PC-3 (cell line): Measurements from ENCODE around the gene ABCG1. TPM values are rescaled to one million over a fixed set of nuclear protein-coding genes. Genes with fewer than 3 reads are reported as not detected.

Experiments used
- ATAC-seq: fragments of 200-7000 bp; cut with Tn5 transposase; 2 replicates; pipeline ENCODE4 v1.9.1; 2020; ENCODE audit warnings: mild to moderate bottlenecking, moderate library complexity
- BruUV-seq: library from RNA; stranded (reverse); fragments of 400-500 nt; replicated peaks from 2 replicates; lab custom pipeline; 2021; lab: Mats Ljungman, UMichigan
- CTCF ChIA-PET: fragments of 300-600 bp; sonication (Branson Sonifier 250); formaldehyde crosslinking; loops from one replicate; lab custom pipeline; 2022; ENCODE audit warnings: antibody characterized with exemption; lab: Charles Lee
- POLR2A ChIA-PET: fragments of 300-600 bp; sonication (Branson Sonifier 250); formaldehyde crosslinking; loops from one replicate; lab custom pipeline; 2022; ENCODE audit warnings: antibody characterized with exemption; ENCODE audit not compliant: unreplicated experiment; lab: Charles Lee
- DNase-seq: peaks from one replicate; pipeline ENCODE4 v3.0.0-alpha.2; 2015
- H2AFZ ChIP-seq: fragments of 300-600 bp; sonication (generic); 2 replicates; pipeline ENCODE4 v1.6.0; 2016; ENCODE audit warnings: antibody characterized with exemption, low read length
- H3F3A ChIP-seq: fragments of 300-600 bp; sonication (generic); one replicate; pipeline ENCODE4 v1.6.0; 2017; ENCODE audit warnings: antibody characterized with exemption, low read length, control low read depth, mild to moderate bottlenecking; ENCODE audit not compliant: unreplicated experiment
- H3K27ac ChIP-seq: fragments of 300-600 bp; sonication (generic); 2 replicates; pipeline ENCODE4 v1.5.1; 2016; ENCODE audit warnings: mild to moderate bottlenecking, low read length
- H3K27me3 ChIP-seq: fragments of 300-600 bp; sonication (generic); 2 replicates; pipeline ENCODE4 v1.6.1; 2016; ENCODE audit warnings: low read length, mixed read lengths
- H3K36me3 ChIP-seq: fragments of 300-600 bp; sonication (generic); 2 replicates; pipeline ENCODE4 v1.6.1; 2016; ENCODE audit warnings: low read depth, mixed run types, low read length, mixed read lengths
- H3K4me1 ChIP-seq: fragments of 300-600 bp; sonication (generic); 2 replicates; pipeline ENCODE4 v1.5.1; 2016; ENCODE audit warnings: low read length; ENCODE audit not compliant: insufficient read depth
- H3K4me2 ChIP-seq: fragments of 300-600 bp; sonication (generic); 2 replicates; pipeline ENCODE4 v1.6.0; 2016; ENCODE audit warnings: low read length
- H3K4me3 ChIP-seq: fragments of 300-600 bp; sonication (generic); 2 replicates; pipeline ENCODE4 v1.5.1; 2016; ENCODE audit warnings: mild to moderate bottlenecking, low read length, mixed read lengths
- H3K79me2 ChIP-seq: fragments of 300-600 bp; sonication (generic); 2 replicates; pipeline ENCODE4 v1.6.1; 2017; ENCODE audit warnings: low read length, mixed read lengths
- H3K9ac ChIP-seq: fragments of 300-600 bp; sonication (generic); 2 replicates; pipeline ENCODE4 v1.6.0; 2016; ENCODE audit warnings: mild to moderate bottlenecking, low read length
- H3K9me2 ChIP-seq: fragments of 300-600 bp; sonication (generic); replicated peaks from 2 replicates; pipeline ENCODE4 v1.6.1; 2016; ENCODE audit warnings: mixed run types, low read length, mixed read lengths
- H3K9me3 ChIP-seq: fragments of 300-600 bp; sonication (generic); 2 replicates; pipeline ENCODE4 v1.6.1; 2016; ENCODE audit warnings: low read length, mixed read lengths
- H4K20me1 ChIP-seq: fragments of 300-600 bp; sonication (generic); 2 replicates; pipeline ENCODE4 v1.6.1; 2016; ENCODE audit warnings: low read length, mixed read lengths
- CTCF ChIP-seq: fragments of 300-600 bp; sonication (generic); conservative IDR thresholded peaks from 2 replicates; pipeline ENCODE4 v1.5.1; 2017; ENCODE audit warnings: antibody characterized with exemption, low read depth, mild to moderate bottlenecking, low read length
- EZH2 ChIP-seq: fragments of 300-600 bp; sonication (generic); IDR thresholded peaks from one replicate; pipeline ENCODE4 v1.6.1; 2017; ENCODE audit warnings: antibody characterized with exemption, mild to moderate bottlenecking, low read length; ENCODE audit not compliant: unreplicated experiment
- EZH2phosphoT487 ChIP-seq: fragments of 300-600 bp; sonication (generic); IDR thresholded peaks from 2 replicates; pipeline ENCODE4 v1.6.1; 2018; ENCODE audit warnings: mild to moderate bottlenecking, antibody characterized with exemption, low read length, borderline replicate concordance
- intact Hi-C: fragments of 100-400 bp; cut with micrococcal nuclease; formaldehyde crosslinking; loops from 2 replicates; pipeline ENCODE4 v1.9.0; 2023
- total RNA-seq: library from RNA; depleted of rRNA; stranded (reverse); fragments of >200 nt; gene quantifications from 2 replicates; pipeline ENCODE4 v1.2.3, GENCODE V29; 2014

The ABCG1 gene
- total RNA-seq, 1 experiment from 2014 or later, result 0.66 TPM

GRCh38 chr21:42276076-42276475 lies 57.1 kb downstream of the ABCG1 start:
- no peaks in the 10 kb centered on the region for H3K36me3 ChIP-seq
- ChIA-PET CTCF (interaction anchor here (0.8 kb wide), 1 partner anchor 131 kb away, joined by 5 read pairs; no protein-coding TSS in a partner anchor), POLR2A (interaction anchor here (0.6 kb wide), 1 partner anchor 152 kb away, joined by 3 read pairs; no protein-coding TSS in a partner anchor)
- no peaks in the 10 kb centered on the region for H4K20me1 ChIP-seq
- no peak overlapping the region for H3K9ac ChIP-seq
- intact Hi-C loops, result no loop called here
- H3K27ac ChIP-seq, result no peak overlapping the region
- TF ChIP-seq EZH2 (no peak), EZH2phosphoT487 (no peak), CTCF (no peak)
- no peak overlapping the region for H3K4me3 ChIP-seq
- no peaks in the 10 kb centered on the region for H3K9me3 ChIP-seq
- H2AFZ ChIP-seq, result no peak overlapping the region
- H3F3A ChIP-seq, result no peaks in the 10 kb centered on the region
- ATAC-seq (no peak), DNase-seq (peak; percentile 16)
- no peak overlapping the region for H3K4me2 ChIP-seq
- no peaks in the 10 kb centered on the region for H3K9me2 ChIP-seq
- no TSS peak for BruUV-seq
- H3K4me1 ChIP-seq, result no peaks in the 10 kb centered on the region
- no peaks in the 10 kb centered on the region for H3K79me2 ChIP-seq
- no peaks in the 10 kb centered on the region for H3K27me3 ChIP-seq

GRCh38 chr21:42276526-42277154 lies 57.7 kb downstream of the ABCG1 start:
- Histone ChIP-seq H3K9ac (no peak overlapping the region), H3K27me3 (no peaks in the 10 kb centered on the region), H3K4me2 (no peak overlapping the region), H4K20me1 (no peaks in the 10 kb centered on the region), H3K27ac (no peak overlapping the region), H3K4me1 (no peaks in the 10 kb centered on the region), H3K9me3 (no peaks in the 10 kb centered on the region), H3K9me2 (no peaks in the 10 kb centered on the region), H3K4me3 (no peak overlapping the region), H3K79me2 (no peaks in the 10 kb centered on the region), H3K36me3 (no peaks in the 10 kb centered on the region), H3F3A (no peaks in the 10 kb centered on the region), H2AFZ (no peak overlapping the region)
- ATAC-seq (peak; percentile 17; the same call in 1 of the 2 replicates), DNase-seq (peak; percentile 11)
- TF ChIP-seq EZH2phosphoT487 (no peak), EZH2 (no peak), CTCF (peak; percentile 23; the same call in 1 of the 2 replicates)
- intact Hi-C loops, result no loop called here
- CTCF ChIA-PET, result interaction anchor here (0.8 kb wide), 1 partner anchor 131 kb away, joined by 5 read pairs; no protein-coding TSS in a partner anchor
- POLR2A ChIA-PET, result interaction anchor here (0.6 kb wide), 1 partner anchor 152 kb away, joined by 3 read pairs; no protein-coding TSS in a partner anchor
- BruUV-seq, result no TSS peak

- Histone ChIP-seq H3K9ac (no peak overlapping the region), H3F3A (no peaks in the 10 kb centered on the region), H3K27me3 (no peaks in the 10 kb centered on the region), H3K4me2 (no peak overlapping the region), H3K4me3 (no peak overlapping the region), H3K4me1 (no peaks in the 10 kb centered on the region), H4K20me1 (no peaks in the 10 kb centered on the region), H2AFZ (no peak overlapping the region), H3K9me2 (no peaks in the 10 kb centered on the region), H3K79me2 (no peaks in the 10 kb centered on the region), H3K9me3 (no peaks in the 10 kb centered on the region), H3K27ac (no peak overlapping the region), H3K36me3 (no peaks in the 10 kb centered on the region)
- ChIA-PET POLR2A (no interaction called here), CTCF (interaction anchor here (0.6 kb wide), 1 partner anchor 10 kb away, joined by 3 read pairs; no protein-coding TSS in a partner anchor)
- ATAC-seq (no peak), DNase-seq (no peak)
- intact Hi-C loops, result no loop called here
- no TSS peak for BruUV-seq
- no peak for TF ChIP-seq EZH2
- no peak for TF ChIP-seq CTCF
- TF ChIP-seq EZH2phosphoT487, result no peak
These were observed 58.7 kb downstream of the ABCG1 start for GRCh38 chr21:42277593-42277992.
